ENCODE measurements around the gene BPIFB3.
A peak's percentile ranks its signal among the peaks of the same experiment; 100 is the strongest.
"Not testable (repeated sequence)": the region's sequence is repeated elsewhere in the genome, so short reads cannot be mapped to it uniquely, and the experiment has no call there.

The BPIFB3 gene

GRCh38 chr20:33092361-33092760 lies 38.7 kb downstream of the BPIFB3 start:
- no peak for DNase-seq (ENCODE audit: low spot score)

GRCh38 chr20:33093074-33093473 lies 39.4 kb downstream of the BPIFB3 start:
- DNase-seq (ENCODE audit: low spot score): no peak

- no peak for DNase-seq (ENCODE audit: low spot score)
These were observed 39.9 kb downstream of the BPIFB3 start for GRCh38 chr20:33093582-33093981.

- no peak for DNase-seq (ENCODE audit: low spot score)
These were observed 41.5 kb downstream of the BPIFB3 start for GRCh38 chr20:33095249-33095648.

- peak; percentile 88 for DNase-seq (ENCODE audit: low spot score)
These were observed 42.3 kb downstream of the BPIFB3 start for GRCh38 chr20:33095902-33096584.

- no peak for DNase-seq (ENCODE audit: low spot score)
These were observed 43.3 kb downstream of the BPIFB3 start for GRCh38 chr20:33097001-33097400.

- peak; percentile 66 for DNase-seq (ENCODE audit: low spot score)
These were observed 46.3 kb downstream of the BPIFB3 start for GRCh38 chr20:33099843-33100538.

- no peak for DNase-seq (ENCODE audit: low spot score)
These were observed 49.9 kb downstream of the BPIFB3 start for GRCh38 chr20:33103556-33103955.

- DNase-seq (ENCODE audit: low spot score): no peak
These were observed 50.6 kb downstream of the BPIFB3 start for GRCh38 chr20:33104336-33104735.

GRCh38 chr20:33105316-33105924 lies 51.7 kb downstream of the BPIFB3 start:
- DNase-seq (ENCODE audit: low spot score): no peak

- DNase-seq (ENCODE audit: low spot score): not testable (repeated sequence)
These were observed 52.4 kb downstream of the BPIFB3 start for GRCh38 chr20:33106058-33106620.

GRCh38 chr20:33108661-33109060 lies 55.0 kb downstream of the BPIFB3 start:
- DNase-seq (ENCODE audit: low spot score): no peak

- no peak for DNase-seq (ENCODE audit: low spot score)
These were observed 56.6 kb downstream of the BPIFB3 start for GRCh38 chr20:33110147-33110825.

GRCh38 chr20:33111306-33111705 lies 57.6 kb downstream of the BPIFB3 start:
- DNase-seq (ENCODE audit: low spot score): no peak

GRCh38 chr20:33112547-33113386 lies 59.1 kb downstream of the BPIFB3 start:
- DNase-seq (ENCODE audit: low spot score): no peak

- no peak for DNase-seq (ENCODE audit: low spot score)
These were observed 59.7 kb downstream of the BPIFB3 start for GRCh38 chr20:33113387-33113908.

GRCh38 chr20:33115501-33115900 lies 61.8 kb downstream of the BPIFB3 start:
- DNase-seq (ENCODE audit: low spot score): not testable (repeated sequence)

- peak; percentile 42 for DNase-seq (ENCODE audit: low spot score)
These were observed 66.3 kb downstream of the BPIFB3 start for GRCh38 chr20:33119725-33120720.

- DNase-seq (ENCODE audit: low spot score): no peak
These were observed 67.2 kb downstream of the BPIFB3 start for GRCh38 chr20:33120934-33121333.

GRCh38 chr20:33122297-33122696 lies 68.6 kb downstream of the BPIFB3 start:
- not testable (repeated sequence) for DNase-seq (ENCODE audit: low spot score)

Data from SW480 (cell line).